ENCODE measurements around the gene URM1.

URM1 gene

GRCh38 chr9:128435611-128436010, 64.4 kb downstream of the URM1 start:
- H3K27ac ChIP-seq = no peak overlapping the region
- TF ChIP-seq ZFX (IDR thresholded peaks at IDR 0.05; ENCODE audit: borderline replicate concordance) (no peak), CTCF (IDR thresholded peaks at IDR 0.05) (no peak)

- H3K27ac ChIP-seq = no peak overlapping the region
- no peak for TF ChIP-seq ZFX (IDR thresholded peaks at IDR 0.05; ENCODE audit: borderline replicate concordance)
- TF ChIP-seq CTCF (IDR thresholded peaks at IDR 0.05) = peak; percentile 98
Measured at GRCh38 chr9:128438343-128439109, 67.4 kb downstream of the URM1 start.

GRCh38 chr9:128439273-128439672, 68.1 kb downstream of the URM1 start:
- H3K27ac ChIP-seq = no peak overlapping the region
- TF ChIP-seq CTCF (IDR thresholded peaks at IDR 0.05) (no peak), ZFX (IDR thresholded peaks at IDR 0.05; ENCODE audit: borderline replicate concordance) (no peak)

Measured in 22Rv1 (cell line).